A172 (cell line): ENCODE data around the gene ERP27. TPM values are rescaled to one million over a fixed set of nuclear protein-coding genes. Genes with fewer than 3 reads are reported as not detected.

Experiments
- DNase-seq: peaks from one replicate; pipeline ENCODE4 v3.0.0-alpha.2; 2015; ENCODE audit warnings: low spot score
- total RNA-seq: library from RNA; depleted of rRNA; stranded (reverse); fragments of >200 nt; shearing (Covaris generic); gene quantifications from 2 replicates; pipeline ENCODE4 v1.2.3, GENCODE V29; 2014; rRNA removed

Gene ERP27
- total RNA-seq, result not detected in 2 replicates

DNA sequence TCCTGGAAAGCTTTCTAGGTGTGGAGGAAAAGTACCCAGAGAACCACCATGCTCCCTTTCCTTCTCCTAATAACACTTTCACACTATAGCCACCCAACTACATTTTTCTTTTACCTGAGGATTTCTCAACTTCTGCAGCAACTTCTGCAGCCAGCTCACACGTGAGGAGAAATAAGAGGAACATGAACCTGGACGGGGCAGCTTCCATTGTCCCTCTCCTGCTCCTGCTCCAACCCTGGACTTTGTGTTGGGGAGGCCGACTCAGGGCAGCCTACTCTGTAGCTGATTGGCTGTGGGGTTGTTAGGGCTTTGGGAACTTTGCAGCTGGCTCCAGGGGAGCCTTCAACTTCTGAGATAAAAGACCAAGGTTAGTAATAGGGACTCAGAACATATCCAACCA is at the start of gene ERP27:
TSS of gene ERP27 (minus strand) at position 237 of the 400 bp plus-strand sequence. CDS start at position 208, 29 bp downstream.
- DNase-seq, result no peak

DNA sequence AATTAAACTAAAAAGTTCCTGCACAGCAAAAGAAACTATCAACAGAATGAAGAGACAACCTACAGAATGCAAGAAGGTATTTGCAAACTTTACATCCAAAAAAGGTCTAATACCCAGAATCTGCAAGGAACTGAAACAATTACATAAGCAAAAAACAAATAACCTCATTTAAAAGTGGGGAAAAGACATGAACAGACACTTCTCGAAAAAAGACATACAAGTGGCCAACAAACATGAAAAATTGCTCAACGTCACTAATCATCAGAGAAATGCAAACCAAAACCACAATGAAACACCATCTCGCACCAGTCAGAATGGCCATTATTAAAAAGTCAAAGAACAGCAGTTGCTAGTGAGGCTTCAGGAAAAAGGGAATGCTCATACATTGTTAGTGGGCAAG is 49.7 kb upstream of the ERP27 start:
- no peak for DNase-seq

DNA sequence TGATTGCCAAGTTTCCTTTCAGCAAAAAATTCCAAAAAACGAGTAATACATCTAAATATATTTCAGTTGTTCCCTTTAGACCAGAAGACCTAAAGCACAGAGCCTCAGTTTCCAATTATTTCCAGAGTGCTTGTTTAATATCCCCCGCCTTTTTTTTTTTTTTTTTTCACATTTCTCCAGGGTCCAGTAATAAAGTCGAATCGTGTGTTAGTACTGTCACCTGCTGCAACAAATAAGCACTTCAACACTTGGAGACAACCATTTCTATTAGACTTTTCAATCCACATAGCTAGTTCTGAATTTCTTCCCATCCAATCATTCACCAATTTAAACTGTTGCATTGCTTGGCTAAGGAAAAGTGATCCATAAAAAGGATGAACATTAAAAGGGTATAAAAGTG is 48.1 kb upstream of the ERP27 start:
- no peak for DNase-seq

DNA sequence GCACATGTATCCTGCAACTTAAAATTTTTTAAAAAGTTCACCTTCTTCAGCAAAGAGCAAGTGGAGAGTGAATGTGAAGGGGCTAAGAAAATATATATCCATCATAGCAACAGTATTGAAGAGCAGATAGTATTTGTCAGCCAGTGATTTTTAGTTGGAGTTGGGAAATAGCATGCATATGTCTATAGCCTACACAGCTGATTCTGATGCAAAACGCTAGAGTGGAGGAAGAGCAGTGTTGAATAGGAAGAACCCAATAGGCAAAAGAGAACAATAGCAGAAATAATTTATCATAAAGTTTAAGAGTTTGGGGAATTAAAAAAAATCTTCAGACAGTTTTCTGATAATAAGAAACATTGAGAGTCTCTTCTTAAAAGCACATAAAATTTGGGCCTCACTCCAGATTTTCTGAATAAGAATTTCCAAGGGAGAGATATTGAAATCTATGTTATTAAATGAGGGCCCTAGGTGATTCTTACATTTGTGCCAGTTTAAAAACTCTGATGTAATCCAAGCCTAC is 46.5 kb upstream of the ERP27 start:
- DNase-seq, result no peak

DNA sequence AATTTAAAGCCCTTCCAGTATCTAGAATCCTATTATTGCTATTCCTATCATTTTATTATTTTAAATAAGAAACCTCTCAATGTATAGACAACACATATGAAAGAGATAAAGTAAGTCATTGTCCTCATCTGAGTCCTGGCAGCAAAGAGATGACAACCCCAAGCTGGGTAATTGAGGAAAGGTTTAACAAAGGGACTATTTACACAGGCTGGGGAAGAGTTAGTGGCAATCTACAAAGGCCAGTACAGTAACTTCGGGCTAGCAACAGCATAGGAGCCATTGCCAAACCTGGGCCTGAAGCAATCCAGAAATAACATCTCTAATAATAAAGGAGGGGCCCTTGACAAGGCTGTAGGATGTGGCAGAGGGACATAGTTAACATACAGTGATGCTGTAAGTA is 45.7 kb upstream of the ERP27 start:
- no peak for DNase-seq

DNA sequence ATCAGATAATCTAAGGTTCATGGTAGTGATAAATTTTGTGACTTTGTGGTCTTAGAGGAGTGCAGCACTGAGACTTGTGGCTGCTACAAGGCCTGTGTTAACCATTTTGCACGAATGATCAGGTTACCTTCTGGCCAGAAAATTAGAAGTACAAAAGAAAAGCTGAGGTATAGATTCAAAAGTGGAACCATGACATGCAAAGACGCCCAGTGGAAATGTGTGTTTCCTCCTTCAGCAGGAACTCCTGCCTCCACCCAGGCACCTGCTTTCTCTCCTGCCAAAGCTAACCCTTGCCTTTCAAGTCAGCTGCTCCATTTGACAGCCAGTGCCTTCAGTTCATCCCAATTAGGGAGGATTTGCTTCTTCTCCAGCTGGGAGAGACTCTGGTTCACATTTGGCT is 44.7 kb upstream of the ERP27 start:
- DNase-seq, result no peak

DNA sequence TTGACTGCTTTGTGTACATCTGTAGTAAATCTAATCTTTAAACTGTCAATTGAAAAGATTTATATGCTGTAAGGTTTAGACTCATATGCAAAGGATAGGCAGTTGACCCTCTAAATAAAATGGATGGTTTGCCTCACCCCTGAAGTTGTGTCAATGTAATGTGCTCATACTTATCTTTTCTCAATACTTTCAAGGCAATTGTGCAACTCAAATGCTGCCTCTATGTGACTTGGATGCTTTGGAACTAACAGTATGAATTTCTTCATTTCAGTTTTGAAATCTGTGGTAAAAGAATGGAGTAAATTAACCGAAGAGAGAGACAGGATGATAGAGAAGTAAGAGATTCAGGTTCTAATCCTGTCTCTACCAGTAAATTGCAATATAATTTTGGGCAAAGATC is 44.2 kb upstream of the ERP27 start:
- no peak for DNase-seq

DNA sequence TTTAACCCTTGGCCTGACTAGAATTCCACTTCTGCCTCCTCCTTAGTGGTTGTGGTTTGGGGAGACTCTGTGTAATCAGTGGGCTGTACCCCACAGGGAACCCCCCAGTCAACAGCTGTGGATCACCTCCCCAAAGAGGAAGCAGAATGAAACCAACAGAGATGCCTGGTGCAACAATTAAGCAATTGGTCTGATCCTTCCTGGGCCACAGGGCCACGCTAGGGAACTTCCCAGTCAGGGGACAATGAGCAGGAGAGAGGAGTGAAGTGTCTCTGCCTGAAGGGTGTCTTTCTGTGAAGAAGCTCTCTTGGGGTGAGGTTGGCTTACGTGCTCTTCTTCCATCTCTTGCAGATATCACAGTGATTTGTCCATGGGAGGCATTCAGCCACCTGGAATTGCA is 42.7 kb upstream of the ERP27 start:
- no peak for DNase-seq

DNA sequence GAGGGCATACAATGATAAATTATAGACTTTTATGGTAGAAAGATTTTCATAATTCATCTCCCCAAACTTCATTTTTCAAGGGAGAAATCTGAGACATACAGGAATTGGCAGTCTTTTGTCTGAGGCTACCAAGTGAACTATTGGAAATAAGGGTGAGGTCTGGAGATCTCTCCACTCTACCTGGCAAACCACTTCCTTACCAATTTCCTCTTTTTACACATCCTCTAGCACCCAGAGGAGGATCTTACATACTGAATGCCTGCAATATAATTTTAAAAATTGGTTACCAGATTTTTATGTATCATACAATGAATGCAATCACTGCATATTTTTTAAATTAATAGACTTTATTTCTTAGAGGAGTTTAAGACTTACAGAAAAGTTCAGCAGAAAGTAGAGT is 41.1 kb upstream of the ERP27 start:
- DNase-seq, result no peak

DNA sequence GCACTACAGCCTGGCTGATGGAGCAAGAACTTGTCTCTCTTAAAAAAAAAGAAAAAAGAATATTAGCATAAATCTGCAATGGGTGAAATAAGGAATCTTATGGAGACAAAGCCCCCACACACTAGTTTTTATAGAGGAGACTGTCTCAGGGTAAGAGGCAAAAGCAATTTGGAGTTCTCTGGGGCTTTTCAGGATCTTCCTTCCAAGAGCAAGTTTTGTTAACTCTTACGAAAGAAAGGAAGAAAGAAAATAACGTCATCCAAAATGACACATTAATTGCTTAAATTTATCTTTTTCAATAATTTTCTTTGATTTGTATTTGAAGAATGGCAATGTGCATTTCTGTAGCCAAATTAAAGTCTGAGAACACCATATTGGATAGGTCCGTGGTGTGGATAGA is 38.3 kb upstream of the ERP27 start:
- DNase-seq, result no peak

DNA sequence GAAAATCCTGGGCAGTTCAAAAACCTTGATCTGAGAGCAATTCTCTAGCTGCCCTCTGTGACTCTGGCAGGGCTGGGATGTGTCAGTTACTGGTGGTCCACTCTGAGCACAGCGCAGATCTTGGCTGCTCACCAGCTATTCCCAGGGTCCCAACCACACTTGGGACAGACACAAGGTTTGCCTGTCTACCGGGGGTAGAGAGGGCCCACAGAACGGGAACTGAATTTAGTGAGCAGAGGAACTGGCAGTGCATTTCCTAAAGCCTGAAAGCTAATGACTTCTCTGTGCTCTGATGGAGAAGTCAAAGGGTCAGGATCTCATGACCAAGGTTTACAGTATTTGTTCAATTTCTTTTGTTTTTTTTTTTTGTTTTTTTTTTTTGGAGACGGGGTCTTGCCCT is 37.1 kb upstream of the ERP27 start:
- DNase-seq, result no peak

DNA sequence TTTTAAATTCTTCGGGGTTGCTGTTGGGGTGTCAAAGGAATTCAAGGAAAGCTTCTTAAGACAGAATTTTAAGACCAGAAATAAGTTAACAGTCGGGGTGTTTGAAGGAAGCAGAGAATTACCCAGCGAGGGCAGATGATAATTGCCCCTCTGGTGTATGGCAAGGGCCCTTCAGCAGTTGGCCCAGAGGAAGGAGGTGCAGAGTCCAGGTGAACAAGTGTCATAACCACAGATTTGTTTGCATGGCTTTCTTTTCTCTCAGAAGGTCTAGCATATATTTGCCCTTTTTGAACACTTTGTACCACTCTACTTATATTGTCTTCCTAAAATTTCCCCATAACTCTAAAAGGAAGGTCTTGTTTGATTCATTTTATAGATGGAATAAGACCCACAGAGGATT is 36.3 kb upstream of the ERP27 start:
- no peak for DNase-seq

DNA sequence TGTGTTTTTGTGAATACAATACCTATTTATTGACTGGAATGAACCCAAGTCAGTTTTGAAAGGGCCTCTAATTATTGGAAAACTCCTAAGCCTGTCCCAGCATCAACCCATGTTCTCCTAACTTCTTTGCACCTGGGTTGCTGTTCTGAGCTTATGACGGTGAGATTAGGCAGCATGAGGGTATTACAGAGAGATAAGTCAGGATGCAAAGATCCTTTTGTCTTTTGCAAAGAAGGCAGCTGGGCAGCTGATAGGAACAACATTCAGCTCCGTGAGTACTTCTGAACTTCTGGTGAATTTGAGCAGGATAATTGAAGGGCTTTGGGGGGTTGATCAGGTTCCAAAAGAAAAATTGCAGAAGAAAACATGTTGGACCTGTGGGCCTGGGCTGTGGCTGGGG is 34.5 kb upstream of the ERP27 start, which contains the start of gene PDE6H:
TSS of gene PDE6H (plus strand) at position 227 of the 400 bp plus-strand sequence. CDS start 4,971 bp downstream, outside the sequence.
- no peak for DNase-seq

DNA sequence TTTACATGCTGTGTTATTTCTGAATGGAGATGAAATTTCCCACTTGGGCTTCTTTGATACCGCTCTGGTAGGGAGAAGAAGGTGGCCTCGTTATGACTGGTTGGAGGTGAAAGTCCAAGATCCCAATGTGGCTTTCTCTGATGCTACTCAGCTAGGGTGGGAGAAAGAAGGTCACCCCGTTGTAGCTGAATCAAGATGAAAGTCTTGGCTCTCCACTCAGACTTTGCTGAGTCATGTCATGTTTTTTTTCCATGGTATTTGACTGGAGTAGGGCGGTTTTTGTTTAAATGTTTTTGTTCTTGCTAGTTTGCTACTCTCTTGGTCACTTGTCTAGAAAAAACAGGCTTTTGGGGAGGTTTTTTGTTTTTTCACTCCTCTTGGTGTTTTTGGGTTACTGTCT is 32.1 kb upstream of the ERP27 start:
- DNase-seq, result no peak

DNA sequence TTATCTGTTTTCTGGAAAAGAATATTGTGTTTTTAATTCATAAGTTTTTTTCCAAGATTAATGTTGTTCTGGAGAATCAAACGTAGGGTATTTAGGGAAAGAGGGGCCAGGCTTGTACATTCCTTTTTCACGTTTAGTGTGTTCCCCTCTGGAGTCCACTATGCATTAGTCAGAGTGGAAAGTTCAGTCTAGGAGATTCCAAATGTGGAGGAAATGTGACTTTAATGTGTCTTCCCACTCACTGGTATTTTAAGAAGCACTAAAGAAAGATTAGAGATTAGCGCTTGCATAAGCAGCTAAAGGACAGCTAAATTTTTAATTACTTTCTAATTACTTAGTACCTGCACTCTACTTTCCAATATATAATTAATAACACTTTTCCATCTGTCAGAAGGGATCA is 30.1 kb upstream of the ERP27 start:
- DNase-seq, result no peak

DNA sequence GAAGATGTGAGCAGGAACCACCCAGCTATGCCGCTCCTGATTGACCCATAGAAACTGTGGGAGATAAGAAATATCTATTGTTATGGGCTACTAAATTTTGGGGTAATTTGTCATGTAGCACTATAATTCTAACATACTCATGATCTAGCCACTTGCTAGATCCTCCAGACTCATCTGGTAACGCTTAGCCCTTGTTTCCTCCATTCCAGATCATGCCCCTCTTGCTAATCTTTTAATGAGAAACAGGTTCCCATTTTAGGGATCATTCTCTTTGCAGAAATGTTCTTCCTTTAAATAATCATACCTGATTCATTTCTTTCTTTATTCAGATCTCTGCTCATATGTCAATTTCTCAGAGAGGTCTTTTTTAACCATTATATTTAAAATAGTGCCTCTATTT is 26.9 kb upstream of the ERP27 start:
- DNase-seq, result no peak

DNA sequence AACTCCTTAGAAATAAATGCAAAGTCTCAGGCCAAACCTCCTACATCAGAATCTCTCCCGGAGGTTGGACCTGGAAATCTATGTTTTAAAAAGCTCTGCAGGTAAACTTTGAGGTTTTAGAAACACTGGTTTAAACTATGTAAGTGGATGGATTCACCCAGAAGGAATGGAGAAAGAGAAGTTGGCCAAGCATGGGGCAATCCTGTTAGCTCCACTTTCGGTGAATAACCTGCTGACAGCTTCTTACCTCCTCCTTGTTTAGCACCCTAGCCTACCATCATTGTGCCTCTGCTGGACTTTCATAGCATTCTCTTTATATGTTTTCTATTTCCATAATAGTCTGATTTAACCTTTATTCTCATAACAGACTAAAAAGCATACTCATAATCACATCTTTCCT is 26.1 kb upstream of the ERP27 start:
- no peak for DNase-seq

DNA sequence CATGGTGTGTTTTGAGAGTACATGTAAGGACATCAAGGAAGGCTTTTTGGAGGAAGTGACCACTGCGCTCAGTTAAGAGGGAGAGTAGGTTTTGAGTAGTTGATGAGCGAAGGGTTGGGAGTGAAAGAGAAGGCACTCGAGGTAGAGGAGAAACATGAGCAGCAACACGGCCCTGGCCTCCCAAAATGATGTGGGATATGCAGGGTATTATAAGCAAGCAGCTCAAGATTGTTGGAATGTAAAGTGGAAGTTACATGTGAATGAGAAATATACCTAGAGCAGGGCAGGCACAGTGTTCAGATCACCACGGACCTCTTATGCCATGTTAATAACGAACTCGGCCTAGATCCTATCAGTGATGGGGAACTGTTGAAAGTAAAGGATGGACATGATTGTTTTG is 25.2 kb upstream of the ERP27 start:
- DNase-seq, result no peak

DNA sequence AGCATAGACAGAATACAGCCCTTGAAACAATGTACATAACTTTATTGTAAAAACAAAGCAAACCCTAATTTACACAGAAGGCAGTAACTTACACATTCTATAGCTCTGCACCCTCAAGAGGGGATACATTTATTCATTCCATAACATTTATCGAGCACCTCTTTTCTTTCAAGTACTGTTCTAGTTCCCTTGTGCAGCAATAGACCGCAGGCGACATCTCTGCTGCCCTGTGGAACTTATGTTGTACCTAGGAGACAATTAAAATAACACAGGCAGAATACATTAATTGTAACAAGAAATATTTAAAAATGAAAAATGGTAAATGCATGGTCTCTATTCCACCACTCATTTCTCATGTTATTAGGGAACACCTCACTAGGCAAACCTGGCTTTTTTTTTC is 24.5 kb upstream of the ERP27 start:
- no peak for DNase-seq

DNA sequence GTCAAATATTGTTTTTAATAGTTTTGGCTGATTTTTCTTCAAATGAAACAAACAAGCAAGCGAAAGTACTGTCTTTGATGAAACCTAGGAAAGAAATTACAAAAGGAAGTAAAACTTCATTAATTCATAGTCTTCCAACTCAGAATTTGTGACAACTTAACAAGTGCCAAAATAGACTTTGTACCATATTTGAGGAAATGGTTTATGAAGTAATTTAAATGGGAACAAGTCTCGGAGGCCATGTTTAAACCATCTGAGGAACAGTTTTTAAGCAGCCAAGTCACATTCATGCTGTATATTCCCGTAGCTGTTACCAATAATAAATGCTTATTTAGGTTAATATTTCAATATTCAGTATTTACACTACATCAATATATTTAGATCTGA is 23.8 kb upstream of the ERP27 start:
- no peak for DNase-seq

DNA sequence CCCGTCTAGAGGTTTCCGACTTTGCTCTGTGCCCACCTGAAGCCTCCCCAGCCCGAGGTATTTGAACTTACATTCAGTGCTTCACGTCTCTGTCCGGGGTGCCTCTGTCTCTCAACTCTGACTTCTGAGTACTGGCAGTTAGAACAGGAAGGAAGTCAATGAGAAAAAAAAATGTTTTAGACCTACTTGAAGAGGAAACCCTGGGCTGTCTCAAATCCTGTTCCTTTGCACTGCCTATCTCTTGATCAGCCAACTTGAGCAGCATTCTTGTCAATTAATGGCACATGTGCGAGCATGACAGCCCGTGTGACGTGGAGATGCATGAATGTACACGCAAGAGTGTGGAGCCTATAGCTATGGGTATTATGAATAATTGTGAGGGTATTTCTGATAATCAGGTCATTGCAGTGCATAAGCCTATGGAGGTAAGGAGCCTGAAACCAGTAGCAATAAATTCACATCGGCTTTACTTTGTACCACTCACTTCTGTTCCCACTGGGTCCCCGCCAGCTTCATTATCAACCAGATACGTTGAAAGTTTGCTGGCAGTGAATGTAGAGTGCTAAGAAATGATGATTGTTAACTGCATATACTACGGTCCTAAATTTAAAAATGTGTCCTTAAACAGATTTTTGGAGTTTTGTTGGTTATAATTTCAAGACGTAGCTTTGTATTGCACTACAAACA is 23.3 kb upstream of the ERP27 start, which contains the start of gene ARHGDIB:
TSS of gene ARHGDIB (minus strand) at position 136 of the 687 bp plus-strand sequence. CDS start 10,889 bp downstream, outside the sequence.
- no peak for DNase-seq

DNA sequence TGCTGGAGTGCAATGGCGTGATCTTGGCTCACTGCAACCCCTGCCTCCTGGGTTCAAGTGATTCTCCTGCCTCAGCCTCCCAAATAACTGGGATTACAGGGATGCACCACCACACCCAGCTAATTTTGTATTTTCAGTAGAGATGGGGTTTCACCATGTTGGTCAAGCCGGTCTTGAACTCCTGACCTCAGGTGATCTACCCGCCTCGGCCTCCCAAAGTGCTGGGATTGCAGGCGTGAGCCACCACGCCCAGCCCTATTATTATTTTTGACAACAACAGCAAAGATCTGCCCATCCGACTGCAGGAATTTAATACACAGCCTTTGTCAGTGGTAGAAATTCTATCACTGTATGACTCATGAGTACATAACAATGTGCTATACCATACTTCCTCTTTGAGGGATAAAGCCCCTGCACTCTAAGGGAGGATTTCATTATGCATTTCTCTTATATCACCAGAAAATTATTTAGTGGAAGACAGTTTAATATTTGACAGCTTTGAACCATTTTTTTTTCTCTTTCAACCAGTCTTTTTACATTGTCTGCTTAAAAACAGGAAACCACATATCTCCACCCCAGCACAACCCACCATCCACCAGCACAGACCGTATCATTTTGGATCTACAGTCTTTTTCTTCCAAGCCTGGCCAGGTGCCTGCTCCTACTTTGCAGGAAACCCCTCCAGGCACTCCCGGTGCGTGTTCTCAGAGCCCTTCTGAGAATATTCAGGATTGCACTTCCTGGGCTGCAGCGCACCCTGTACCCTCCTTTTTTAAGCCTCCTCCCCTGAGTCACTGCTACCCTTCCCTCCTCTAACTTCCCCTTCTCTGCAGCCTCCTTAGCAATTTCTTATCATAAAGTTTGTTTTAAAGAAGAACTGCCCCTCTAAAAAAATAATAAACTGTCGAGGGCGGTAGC is 22.5 kb upstream of the ERP27 start:
- DNase-seq, result peak; percentile 14
